ENCODE measurements around the gene ATG2A. TPM values are rescaled to one million over a fixed set of nuclear protein-coding genes. Genes with fewer than 3 reads are reported as not detected.

ATG2A gene
- total and polyA plus RNA-seq, 2 donors (not counting 3 experiments of a cell fraction or from before 2014, with no cell fraction given), result 13.4 to 24.3 TPM

DNA sequence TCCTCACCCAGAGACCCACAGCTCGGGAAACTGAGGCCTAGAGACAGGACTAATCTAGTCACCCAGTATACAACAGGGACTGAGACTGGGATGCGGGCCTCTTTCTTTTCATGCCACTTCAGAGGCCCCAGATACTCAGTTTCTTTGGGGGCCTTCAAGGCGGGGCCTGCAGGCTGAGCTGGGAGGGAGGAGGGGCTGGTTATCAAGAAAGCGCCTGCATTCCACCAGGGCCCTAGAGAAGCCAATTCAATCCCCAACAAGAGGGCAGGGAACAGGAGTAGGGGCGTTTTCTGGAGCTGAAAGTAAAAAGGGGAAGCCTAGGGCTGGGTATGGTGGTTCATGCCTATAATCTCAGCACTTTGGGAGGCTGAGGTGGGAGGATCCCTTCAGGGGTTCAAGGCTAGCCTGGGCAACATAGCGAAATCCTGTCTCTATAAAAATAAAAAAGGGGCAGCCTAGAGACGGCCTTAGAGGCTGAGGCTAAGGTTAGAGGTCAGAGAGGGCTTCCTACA is 1.6 kb downstream of the ATG2A start:
- CTCF ChIA-PET, result interaction anchor here (1.2 to 5.6 kb wide), 4 partner anchors 71 to 128 kb away, joined by 3 to 34 read pairs (median 6); partner anchors contain the start of genes ARL2, BATF2 and CDC42BPG
- POLR2A ChIA-PET, result no interaction called here
- BruUV-seq (replicated peaks), result no TSS peak
- H3K4me2 ChIP-seq (ENCODE audit: insufficient read depth, low read length), result no peak overlapping the region
- no peaks in the 10 kb centered on the region for H3K9me1 ChIP-seq (replicated peaks; ENCODE audit: control insufficient read depth, extremely low read depth, insufficient read depth, low read length)
- TF ChIP-seq MYC (IDR thresholded peaks at IDR 0.05; ENCODE audit: low read depth, low read length) (no peak), POLR2A (IDR thresholded peaks at IDR 0.05; ENCODE audit: low read depth, low read length) (no peak), FOS (IDR thresholded peaks at IDR 0.05; ENCODE audit: borderline replicate concordance, insufficient read depth, low read length) (no peak), MAX (IDR thresholded peaks at IDR 0.05; ENCODE audit: insufficient read depth, insufficient read length) (no peak), JUN (IDR thresholded peaks at IDR 0.05; ENCODE audit: borderline replicate concordance, insufficient read depth, insufficient read length, low read depth) (no peak), POLR2AphosphoS5 (IDR thresholded peaks at IDR 0.05; ENCODE audit: insufficient read depth, low read depth, low read length) (no peak)
- dilution Hi-C loops (cut with MboI; ENCODE audit: extremely low pct_ligation_motif_present, low sequenced_read_pairs) (no loop called here), intact Hi-C loops (cut with micrococcal nuclease) (loop anchor here (5.0 kb wide), 2 partner anchors 57 to 197 kb away; partner anchors contain the start of genes MAJIN and TM7SF2)
- FAIRE-seq, result no peak
- H3K9ac ChIP-seq (replicated peaks; ENCODE audit: extremely low read depth, insufficient read depth, low read length), result peak overlapping the region; percentile 80
- H3K36me3 ChIP-seq (ENCODE audit: control insufficient read depth in 2 of 2, extremely low read depth in 1 of 2, insufficient read depth in 2 of 2, low read length in 2 of 2), result peaks cover 7 to 33% of the 10 kb centered on the region in 2 experiments
- H3K27ac ChIP-seq (ENCODE audit: insufficient read depth, low read depth, low read length), result no peak overlapping the region
- H3K9me3 ChIP-seq (replicated peaks; ENCODE audit: control insufficient read depth, insufficient read depth, low read length), result no peaks in the 10 kb centered on the region
- peaks cover 11% of the 10 kb centered on the region for H3K4me1 ChIP-seq (ENCODE audit: control insufficient read depth, extremely low read depth, insufficient read depth, low read length)
- peaks cover 7% of the 10 kb centered on the region for H3K79me2 ChIP-seq (ENCODE audit: control insufficient read depth, insufficient read depth, low read length)
- H2AFZ ChIP-seq (ENCODE audit: low read depth, low read length), result no peak overlapping the region
- no peaks in the 10 kb centered on the region for H4K20me1 ChIP-seq (replicated peaks; ENCODE audit: control insufficient read depth, extremely low read depth, insufficient read depth, low read length)
- H3K27me3 ChIP-seq (ENCODE audit: control insufficient read depth in 2 of 2, insufficient read depth in 2 of 2, low read length in 2 of 2), result no peaks in the 10 kb centered on the region
- no peak for DNase-seq (ENCODE audit: low read depth, low spot score)
- no peak overlapping the region for H3K4me3 ChIP-seq (replicated peaks in 1 of 3; ENCODE audit: insufficient read depth in 1 of 3, low read depth in 1 of 3, low read length in 3 of 3)

DNA sequence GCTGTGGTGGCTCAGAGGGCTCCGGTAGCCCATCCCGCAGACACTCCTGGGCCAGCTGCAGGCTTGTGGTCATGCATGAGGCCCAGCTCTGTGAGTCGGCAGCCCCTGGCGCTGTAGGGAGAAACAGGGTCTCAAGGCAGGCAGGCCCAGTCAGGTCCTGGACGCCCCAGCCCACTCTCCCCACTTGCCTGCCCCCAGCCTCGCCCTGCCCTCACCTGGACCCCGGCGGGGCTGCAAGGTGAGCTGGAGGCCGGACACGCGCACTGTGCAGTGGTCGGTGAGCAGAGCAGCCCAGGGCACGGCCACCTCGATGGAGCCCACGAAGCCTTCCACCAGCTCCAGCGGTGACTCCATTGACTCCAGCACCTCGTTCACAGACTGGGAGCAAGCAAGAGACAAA is 2.9 kb downstream of the ATG2A start:
- Histone ChIP-seq H2AFZ (ENCODE audit: low read depth, low read length) (no peak overlapping the region), H3K9ac (replicated peaks; ENCODE audit: extremely low read depth, insufficient read depth, low read length) (no peak overlapping the region), H3K9me3 (replicated peaks; ENCODE audit: control insufficient read depth, insufficient read depth, low read length) (no peaks in the 10 kb centered on the region), H3K36me3 (ENCODE audit: control insufficient read depth in 2 of 2, extremely low read depth in 1 of 2, insufficient read depth in 2 of 2, low read length in 2 of 2) (peaks cover 7 to 45% of the 10 kb centered on the region in 2 experiments), H3K9me1 (replicated peaks; ENCODE audit: control insufficient read depth, extremely low read depth, insufficient read depth, low read length) (no peaks in the 10 kb centered on the region), H3K79me2 (ENCODE audit: control insufficient read depth, insufficient read depth, low read length) (peaks cover 7% of the 10 kb centered on the region), H3K4me1 (ENCODE audit: control insufficient read depth, extremely low read depth, insufficient read depth, low read length) (peaks cover 11% of the 10 kb centered on the region), H3K4me3 (replicated peaks in 1 of 3; ENCODE audit: insufficient read depth in 1 of 3, low read depth in 1 of 3, low read length in 3 of 3) (no peak overlapping the region), H3K27ac (ENCODE audit: insufficient read depth, low read depth, low read length) (no peak overlapping the region), H3K27me3 (ENCODE audit: control insufficient read depth in 2 of 2, insufficient read depth in 2 of 2, low read length in 2 of 2) (no peaks in the 10 kb centered on the region), H4K20me1 (replicated peaks; ENCODE audit: control insufficient read depth, extremely low read depth, insufficient read depth, low read length) (no peaks in the 10 kb centered on the region), H3K4me2 (ENCODE audit: insufficient read depth, low read length) (no peak overlapping the region)
- BruUV-seq (replicated peaks), result no TSS peak
- intact Hi-C loops (cut with micrococcal nuclease), result no loop called here
- dilution Hi-C loops (cut with MboI; ENCODE audit: extremely low pct_ligation_motif_present, low sequenced_read_pairs), result no loop called here
- ChIA-PET POLR2A (no interaction called here), CTCF (no interaction called here)
- FAIRE-seq (no peak), DNase-seq (ENCODE audit: low read depth, low spot score) (no peak)
- TF ChIP-seq GATA2 (IDR thresholded peaks at IDR 0.05; ENCODE audit: insufficient read depth, insufficient read length, low read depth, low read length) (no peak), EZH2 (IDR thresholded peaks at IDR 0.05; ENCODE audit: borderline replicate concordance, low read depth, low read length, severe bottlenecking) (no peak), MAX (IDR thresholded peaks at IDR 0.05; ENCODE audit: insufficient read depth, insufficient read length) (no peak), MYC (IDR thresholded peaks at IDR 0.05; ENCODE audit: low read depth, low read length) (no peak), CTCF (IDR thresholded peaks at IDR 0.05; ENCODE audit: extremely low read depth in 1 of 2, insufficient read depth in 1 of 2, low read depth in 1 of 2, low read length in 2 of 2) (no peak), POLR2A (IDR thresholded peaks at IDR 0.05; ENCODE audit: low read depth, low read length) (no peak), FOS (IDR thresholded peaks at IDR 0.05; ENCODE audit: borderline replicate concordance, insufficient read depth, low read length) (no peak), JUN (IDR thresholded peaks at IDR 0.05; ENCODE audit: borderline replicate concordance, insufficient read depth, insufficient read length, low read depth) (no peak), POLR2AphosphoS5 (IDR thresholded peaks at IDR 0.05; ENCODE audit: insufficient read depth, low read depth, low read length) (no peak)
